B cell (primary cell): ENCODE results near the gene SCAMP4. TPM values are rescaled to one million over a fixed set of nuclear protein-coding genes. Genes with fewer than 3 reads are reported as not detected.

Experiments used
- ATAC-seq: fragments of 200-7000 bp; cut with Tn5 transposase; one replicate; pipeline ENCODE4 v1.10.0; 2021; ENCODE audit warnings: low read depth, mild to moderate bottlenecking, moderate number of reproducible peaks, moderate library complexity
- CTCF ChIA-PET: fragments of 350-600 bp; sonication (Branson Sonifier 250); formaldehyde crosslinking; loops from one replicate; lab custom pipeline; 2021; ENCODE audit warnings: antibody characterized with exemption, inconsistent platforms; lab: Charles Lee
- POLR2A ChIA-PET: fragments of 350-600 bp; sonication (Branson Sonifier 250); formaldehyde crosslinking; loops from one replicate; lab custom pipeline; 2021; ENCODE audit warnings: antibody characterized with exemption; lab: Charles Lee
- DNase-seq: peaks from one replicate; pipeline ENCODE4 v3.0.0; 2013
- H2AFZ ChIP-seq: 2 replicates; pipeline ENCODE4 v1.6.1; 2012; ENCODE audit warnings: mild to moderate bottlenecking, low read depth, low read length; ENCODE audit not compliant: insufficient read depth, poor library complexity, severe bottlenecking
- H3K27ac ChIP-seq, 2 donors: 1 replicate in 1 of 2; 2 replicates in 1 of 2; pipeline ENCODE4 v1.5.1; 2012 to 2013; ENCODE audit warnings: low read length in 2 of 2, mild to moderate bottlenecking in 2 of 2, moderate library complexity in 1 of 2
- H3K27me3 ChIP-seq, 4 experiments: fragments of 200-600 bp in 1 of 4; sonication (generic) in 1 of 4; replicated peaks in 1 of 4; 1 replicate in 2 of 4; 2 replicates in 2 of 4; pipeline versions ENCODE4 v1.6.1 to v1.7.0; 2013 to 2016; ENCODE audit warnings: low read length in 3 of 4, mild to moderate bottlenecking in 2 of 4, mixed read lengths in 1 of 4, moderate library complexity in 1 of 4; ENCODE audit not compliant: insufficient read depth in 4 of 4, control insufficient read depth in 3 of 4; ENCODE audit errors: control extremely low read depth in 1 of 4
- H3K36me3 ChIP-seq, 2 experiments: replicated peaks in 1 of 2; 1 replicate in 1 of 2; 2 replicates in 1 of 2; pipeline versions ENCODE4 v1.6.1 to v1.7.1; 2013; ENCODE audit warnings: low read length in 1 of 2; ENCODE audit not compliant: insufficient read depth in 2 of 2, control insufficient read depth in 1 of 2; ENCODE audit errors: control extremely low read depth in 1 of 2, extremely low read depth in 1 of 2
- H3K4me1 ChIP-seq, 2 donors: fragments of 200-600 bp in 1 of 2; sonication (generic) in 1 of 2; 1 replicate in 1 of 2; 2 replicates in 1 of 2; pipeline versions ENCODE4 v1.5.1 to v1.6.1; 2013 to 2017; ENCODE audit warnings: low read length in 2 of 2; ENCODE audit not compliant: control insufficient read depth in 2 of 2, insufficient read depth in 2 of 2
- H3K4me2 ChIP-seq: replicated peaks from 2 replicates; pipeline ENCODE3; 2012; ENCODE audit warnings: mild to moderate bottlenecking, low read depth, low read length; ENCODE audit not compliant: poor library complexity, severe bottlenecking
- H3K4me3 ChIP-seq, 5 experiments: fragments of 200-600 bp in 1 of 5; sonication (generic) in 1 of 5; 1 replicate in 3 of 5; 2 replicates in 2 of 5; pipeline versions ENCODE4 v1.5.1 to v1.7.0; 2011 to 2016; ENCODE audit warnings: low read length in 4 of 5, mild to moderate bottlenecking in 4 of 5, low read depth in 2 of 5, control low read depth in 1 of 5, moderate library complexity in 1 of 5; ENCODE audit not compliant: insufficient read depth in 1 of 5; ENCODE audit errors: control extremely low read depth in 1 of 5, extremely low read depth in 1 of 5
- H3K79me2 ChIP-seq: fragments of 200-600 bp; sonication (generic); one replicate; pipeline ENCODE4 v1.6.0; 2016; ENCODE audit warnings: low read length; ENCODE audit not compliant: control insufficient read depth, insufficient read depth
- H3K9ac ChIP-seq: fragments of 200-600 bp; sonication (generic); 2 replicates; pipeline ENCODE4 v1.6.1; 2017; ENCODE audit warnings: mild to moderate bottlenecking, low read length, moderate library complexity
- H3K9me3 ChIP-seq, 3 donors: one replicate each; pipeline versions ENCODE4 v1.6.1 to v1.7.1; 2013; ENCODE audit warnings: low read length in 2 of 3; ENCODE audit not compliant: control insufficient read depth in 2 of 3, insufficient read depth in 1 of 3; ENCODE audit errors: control extremely low read depth in 1 of 3
- H4K20me1 ChIP-seq: 2 replicates; pipeline ENCODE4 v1.6.0; 2012; ENCODE audit warnings: mild to moderate bottlenecking, low read length; ENCODE audit not compliant: insufficient read depth, control insufficient read depth, poor library complexity, severe bottlenecking
- H3K27ac Mint-ChIP-seq: one replicate; pipeline ENCODE4 v1.8.0; 2021; ENCODE audit warnings: mixed read lengths
- H3K27me3 Mint-ChIP-seq: one replicate; pipeline ENCODE4 v1.8.0; 2021; ENCODE audit warnings: mixed read lengths
- H3K4me1 Mint-ChIP-seq: one replicate; pipeline ENCODE4 v1.8.0; 2021; ENCODE audit warnings: mixed read lengths
- H3K4me3 Mint-ChIP-seq: one replicate; pipeline ENCODE4 v1.8.0; 2021; ENCODE audit warnings: mixed read lengths
- H3K9me3 Mint-ChIP-seq: one replicate; pipeline ENCODE4 v1.8.0; 2022; ENCODE audit warnings: mixed read lengths; ENCODE audit not compliant: insufficient read depth
- CTCF ChIP-seq: fragments of 200-600 bp; IDR thresholded peaks from one replicate; pipeline ENCODE4 v1.8.0; 2022; ENCODE audit warnings: antibody characterized with exemption, mild to moderate bottlenecking
- EZH2 ChIP-seq: IDR thresholded peaks from 2 replicates; pipeline ENCODE4 v1.6.1; 2012; ENCODE audit warnings: borderline replicate concordance, low read depth, mild to moderate bottlenecking, moderate library complexity, low read length; ENCODE audit not compliant: insufficient read depth, poor library complexity, severe bottlenecking
- WGBS: methylation state at CpG from one replicate; pipeline ENCODE4 v1.1.5; 2013; ENCODE audit warnings: missing lambda C conversion rate; ENCODE audit not compliant: insufficient coverage; 5-methylcytosine and 5-hydroxymethylcytosine counted together
- intact Hi-C: fragments of 100-400 bp; cut with micrococcal nuclease; formaldehyde crosslinking; loops from one replicate; pipeline ENCODE4 v1.10.0; 2022
- polyA plus RNA-seq: library from polyadenylated mRNA; depleted of rRNA; stranded (reverse); fragments of >200 nt; gene quantifications from 2 replicates; pipeline ENCODE4 v1.2.3, GENCODE V29; 2012
- total RNA-seq, 2 donors: library from RNA; stranded (reverse); fragments of 120-200 nt in 1 of 2; gene quantifications; 1 replicate in 1 of 2; 2 replicates in 1 of 2; pipeline versions ENCODE4 v1.2.3 to v1.2.4, GENCODE V29; 2013 to 2022

Gene SCAMP4
- total and polyA plus RNA-seq, 2 donors (not counting 1 experiment from before 2014, with no cell fraction given), result 47.9 to 60.0 TPM

GRCh38 chr19:1907563-1908363, 2.6 kb downstream of the SCAMP4 start:
- Histone ChIP-seq H3K9me3 (peaks cover 0 to 2% (median 0%) of the 10 kb centered on the region in 3 donors), H3K4me1 (peaks cover 46 to 63% of the 10 kb centered on the region in 2 donors), H3K27me3 (no peaks in the 10 kb centered on the region), H4K20me1 (peaks cover 54% of the 10 kb centered on the region), H3K27ac (no peak overlapping the region), H2AFZ (no peak overlapping the region), H3K79me2 (peaks cover 72% of the 10 kb centered on the region), H3K4me3 (no peak overlapping the region), H3K36me3 (no peaks in the 10 kb centered on the region), H3K4me2 (peak overlapping the region; percentile 30), H3K9ac (no peak overlapping the region)
- no peak for DNase-seq
- no peaks in the 10 kb centered on the region for H3K27me3 Mint-ChIP-seq
- H3K4me3 Mint-ChIP-seq, result no peak overlapping the region
- peak overlapping the region; percentile 26 for H3K27ac Mint-ChIP-seq
- no peak for TF ChIP-seq EZH2
- no peak for TF ChIP-seq CTCF
- no peak for ATAC-seq
- WGBS, result 92% methylated on average over 43 of the region's 43 CpGs
- intact Hi-C loops, result loop anchor here (10.0 kb wide), 1 partner anchor 187 kb away; the partner anchor contains the start of genes IZUMO4 and MOB3A
- peaks cover 48% of the 10 kb centered on the region for H3K4me1 Mint-ChIP-seq
- no peaks in the 10 kb centered on the region for H3K9me3 Mint-ChIP-seq
- CTCF ChIA-PET, result interaction anchor here (1.0 kb wide), 1 partner anchor 43 kb away, joined by 3 read pairs; no protein-coding TSS in a partner anchor
- POLR2A ChIA-PET, result interaction anchor here (0.6 to 4.1 kb wide), 3 partner anchors 12 to 52 kb away, joined by 3 to 24 read pairs (median 5); no protein-coding TSS in a partner anchor

- Histone ChIP-seq H3K36me3 (peaks cover 0 to 4% of the 10 kb centered on the region in 2 experiments), H3K27me3 (no peaks in the 10 kb centered on the region), H3K79me2 (peaks cover 78% of the 10 kb centered on the region), H3K27ac (no peak overlapping the region), H3K4me2 (peak overlapping the region; percentile 30), H3K9ac (no peak overlapping the region), H4K20me1 (peaks cover 60% of the 10 kb centered on the region), H2AFZ (no peak overlapping the region), H3K4me3 (no peak overlapping the region), H3K4me1 (peaks cover 41 to 58% of the 10 kb centered on the region in 2 donors), H3K9me3 (peaks cover 0 to 2% (median 0%) of the 10 kb centered on the region in 3 donors)
- peaks cover 44% of the 10 kb centered on the region for H3K4me1 Mint-ChIP-seq
- no peaks in the 10 kb centered on the region for H3K9me3 Mint-ChIP-seq
- H3K27me3 Mint-ChIP-seq, result no peaks in the 10 kb centered on the region
- TF ChIP-seq EZH2 (no peak), CTCF (no peak)
- no peak for DNase-seq
- ChIA-PET CTCF (interaction anchor here (1.0 kb wide), 1 partner anchor 44 kb away, joined by 3 read pairs; no protein-coding TSS in a partner anchor), POLR2A (interaction anchor here (0.6 kb wide), 1 partner anchor 21 kb away, joined by 5 read pairs; no protein-coding TSS in a partner anchor)
- WGBS, result 96% methylated on average over 13 of the region's 13 CpGs
- ATAC-seq, result no peak
- intact Hi-C loops, result loop anchor here (10.0 kb wide), 1 partner anchor 186 kb away; the partner anchor contains the start of genes IZUMO4 and MOB3A
- H3K27ac Mint-ChIP-seq, result peak overlapping the region; percentile 26
- no peak overlapping the region for H3K4me3 Mint-ChIP-seq
These were observed 3.1 kb downstream of the SCAMP4 start for GRCh38 chr19:1908364-1908678.
